DMS 273 (cell line): ENCODE data around the gene ANXA8L1.
"Not testable (repeated sequence)": the region's sequence is repeated elsewhere in the genome, so short reads cannot be mapped to it uniquely, and the experiment has no call there.

ENCODE experiments used
- DNase-seq: peaks from one replicate; lab custom pipeline; 2025; ENCODE audit not compliant: unreplicated experiment; lab: John Stamatoyannopoulos, UW

ANXA8L1 gene

DNA sequence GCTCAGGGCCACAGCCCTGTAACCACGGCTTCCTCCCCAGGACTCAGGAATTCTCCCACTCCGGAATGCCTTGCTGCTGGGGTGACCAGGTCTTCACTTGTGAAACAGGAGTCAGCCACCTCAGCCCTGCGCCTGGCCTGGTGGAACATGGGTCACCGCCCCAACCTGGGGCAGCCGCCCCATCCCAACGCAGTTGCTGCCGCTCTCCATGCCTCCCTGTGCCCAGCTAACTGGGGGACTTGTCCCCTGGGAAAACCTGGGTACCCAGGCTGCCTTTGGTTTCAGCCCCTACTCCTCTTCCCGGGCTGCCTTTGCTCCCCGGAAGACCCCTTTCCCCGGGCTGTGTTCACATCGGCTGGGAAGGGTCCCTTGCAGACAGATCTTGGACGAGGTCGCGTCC lies 22.2 kb downstream of the ANXA8L1 start:
- DNase-seq: peak; percentile 0

- peak; percentile 2 for DNase-seq
Measured at GRCh38 chr10:46398212-46398886, 22.8 kb downstream of the ANXA8L1 start.

- not testable (repeated sequence) for DNase-seq
Measured at GRCh38 chr10:46409556-46409955, 34.0 kb downstream of the ANXA8L1 start.

DNA sequence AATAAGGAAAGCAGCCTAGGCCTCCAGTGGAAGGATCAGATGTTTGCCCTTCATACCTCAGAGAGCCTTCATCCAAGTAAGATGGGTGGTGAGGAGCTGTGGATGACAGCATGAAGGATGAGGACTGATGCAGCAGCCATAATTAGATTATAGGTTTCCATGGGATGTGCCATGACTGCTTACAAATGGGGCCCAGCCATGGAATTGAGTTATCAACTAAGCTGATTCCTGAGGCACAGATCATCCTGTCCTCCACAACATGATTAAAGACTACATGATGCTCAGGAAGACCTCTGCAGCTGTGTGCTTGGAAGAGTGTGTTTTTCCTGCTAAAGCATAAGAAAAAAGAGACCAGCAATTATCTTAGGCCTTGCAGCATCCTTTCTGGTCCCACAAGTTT lies 35.5 kb downstream of the ANXA8L1 start:
- not testable (repeated sequence) for DNase-seq

DNA sequence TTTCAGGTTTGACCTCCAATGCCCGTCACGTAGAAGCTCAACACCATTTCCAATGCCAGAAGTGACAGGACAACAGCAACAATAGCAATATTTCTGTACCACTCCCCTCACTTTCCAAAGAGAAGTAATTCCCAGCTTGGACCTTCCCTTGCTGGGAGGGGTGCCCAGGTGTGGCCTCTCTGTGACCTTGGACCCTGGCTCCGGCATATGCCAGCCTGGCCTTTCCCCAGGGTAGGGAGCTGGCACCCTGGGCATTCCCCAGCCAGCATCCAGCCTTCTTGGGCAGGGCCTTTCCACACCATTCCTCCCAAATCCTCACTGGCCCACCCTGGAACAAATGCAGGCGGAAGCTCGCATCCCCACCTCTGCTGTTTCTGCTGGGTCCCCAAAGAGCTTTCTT lies 37.1 kb downstream of the ANXA8L1 start:
- DNase-seq: not testable (repeated sequence)

DNA sequence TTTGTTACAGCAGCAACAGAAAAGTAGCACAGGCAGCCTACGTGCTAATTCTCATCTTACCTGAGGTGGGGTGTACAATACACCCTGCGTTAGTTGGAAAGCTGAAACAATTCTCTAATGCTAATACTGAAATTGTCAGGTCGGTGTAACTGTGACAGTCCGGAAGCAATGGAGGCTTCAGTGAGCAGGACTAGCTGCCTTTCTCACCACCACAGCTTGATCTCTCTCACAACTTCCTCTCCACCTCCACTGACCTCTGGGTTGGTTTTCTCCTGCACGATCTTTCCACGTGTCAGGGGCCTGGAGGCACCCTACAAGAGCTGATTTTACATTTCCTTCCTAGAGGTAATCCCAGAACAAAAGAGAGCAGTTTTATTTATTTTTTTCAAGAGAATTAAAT lies 39.7 kb downstream of the ANXA8L1 start:
- DNase-seq: not testable (repeated sequence)

DNA sequence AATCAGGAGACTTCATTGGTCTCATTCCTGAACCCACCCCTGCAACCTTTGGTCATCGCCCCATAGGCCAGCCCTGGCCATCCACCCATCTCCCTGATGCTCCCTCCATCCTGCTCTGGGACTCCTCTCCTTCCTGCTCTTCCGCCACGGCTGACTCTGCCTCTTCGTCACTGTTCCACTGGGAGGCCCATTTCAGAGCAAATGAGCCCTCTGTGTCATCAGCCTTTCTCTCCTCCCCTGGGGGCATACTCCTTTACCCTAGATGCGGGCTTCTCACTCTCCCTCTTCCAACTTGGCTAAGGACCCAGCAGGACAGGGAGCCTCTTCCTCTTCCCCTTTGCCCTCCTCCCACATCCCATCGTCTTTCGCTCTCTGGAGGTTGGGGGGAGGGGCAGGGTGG lies 42.7 kb downstream of the ANXA8L1 start:
- DNase-seq: not testable (repeated sequence)

DNA sequence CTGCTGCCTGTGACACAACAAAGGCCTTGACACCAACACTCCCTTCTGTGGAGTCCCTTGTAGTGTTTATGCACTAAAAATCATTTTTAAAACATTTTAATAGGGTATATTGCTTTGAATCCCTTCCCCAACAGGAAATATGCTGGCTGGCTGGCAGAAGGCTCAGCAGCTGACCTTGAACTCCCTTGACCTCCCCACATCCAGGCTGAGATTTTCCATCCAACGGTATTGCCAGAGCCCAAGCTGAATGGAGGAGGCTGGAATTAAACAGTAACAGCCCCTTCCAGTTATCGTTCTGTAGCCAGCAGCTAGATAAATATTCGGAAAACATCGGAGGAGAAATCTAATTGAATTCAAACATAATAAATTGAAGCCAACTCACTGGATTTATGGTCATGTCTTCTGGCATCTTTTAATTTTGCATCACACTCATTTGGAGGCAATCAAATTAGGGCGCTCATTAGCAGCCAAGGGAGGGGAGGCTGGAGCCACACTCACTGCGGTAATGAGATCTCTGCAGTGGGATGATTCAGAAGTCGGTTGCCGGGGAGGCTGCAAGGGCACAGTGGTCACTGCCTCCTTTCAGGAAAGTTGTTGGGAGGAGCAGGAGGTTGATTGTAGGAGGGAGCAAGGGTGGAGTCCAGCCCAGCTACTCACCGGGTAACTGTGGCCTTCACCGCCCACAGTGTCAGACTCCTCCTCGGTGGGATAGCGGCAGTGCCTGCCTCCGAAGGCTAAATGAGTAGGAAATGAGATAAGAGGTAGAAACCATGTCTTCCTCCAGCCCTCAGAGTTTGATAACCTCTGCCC lies 44.2 kb downstream of the ANXA8L1 start:
- not testable (repeated sequence) for DNase-seq

DNA sequence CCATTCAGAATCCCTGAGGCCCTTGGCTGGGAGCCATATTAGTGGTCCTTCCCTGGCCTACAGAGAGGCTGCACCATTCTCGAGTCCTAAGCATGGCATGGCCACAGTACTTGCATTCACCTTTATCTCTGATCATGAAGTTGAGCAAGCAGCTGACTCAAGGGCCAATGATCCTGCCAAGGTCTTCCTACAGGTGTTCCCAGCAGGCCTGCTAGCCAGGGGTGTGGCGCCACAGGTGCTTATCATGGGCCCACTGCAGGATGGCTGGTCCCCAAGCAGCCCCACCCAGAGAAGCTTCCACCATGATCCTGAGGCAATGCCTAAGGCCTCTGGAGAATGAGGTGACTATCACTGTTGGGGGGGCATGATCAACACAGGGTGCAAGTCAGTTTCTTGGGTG lies 48.0 kb downstream of the ANXA8L1 start:
- not testable (repeated sequence) for DNase-seq

DNA sequence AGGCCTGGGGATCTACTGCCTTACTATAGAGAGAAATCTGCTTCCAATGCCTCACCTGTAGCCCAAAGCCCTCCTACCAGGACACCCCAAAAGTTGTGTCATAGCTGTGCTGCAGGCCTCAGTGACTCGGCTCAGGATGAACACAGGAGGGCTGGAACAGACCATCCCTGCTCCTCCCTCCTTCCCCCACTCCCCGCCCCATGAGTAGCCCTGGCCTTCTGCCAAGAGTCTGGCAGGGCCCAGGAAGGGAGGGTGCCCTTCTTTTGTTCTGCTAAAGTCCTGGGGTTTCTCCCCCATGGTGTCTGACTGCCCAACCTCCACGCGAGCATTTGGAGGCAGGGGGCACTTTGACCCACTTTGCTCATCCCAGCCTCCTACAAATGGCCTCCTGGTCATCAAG lies 65.4 kb downstream of the ANXA8L1 start:
- not testable (repeated sequence) for DNase-seq
